HCT116 (cell line): Measurements from ENCODE around the gene ZNF524. TPM values are rescaled to one million over a fixed set of nuclear protein-coding genes. Genes with fewer than 3 reads are reported as not detected.

Experiments used
- ATAC-seq: fragments of 200-7000 bp; cut with Tn5 transposase; 2 replicates; pipeline ENCODE4 v1.9.1; 2020; ENCODE audit warnings: mild to moderate bottlenecking, moderate library complexity
- BruUV-seq: library from RNA; stranded (reverse); fragments of 400-500 nt; replicated peaks from 2 replicates; lab custom pipeline; 2021; lab: Mats Ljungman, UMichigan
- CTCF ChIA-PET: fragments of 300-600 bp; sonication (Branson Sonifier 250); formaldehyde crosslinking; loops from one replicate; lab custom pipeline; 2021; ENCODE audit warnings: antibody characterized with exemption; lab: Charles Lee
- POLR2A ChIA-PET: fragments of 300-600, 350-600 bp; sonication (Branson Sonifier 250); formaldehyde crosslinking; loops from one replicate; lab custom pipeline; 2021; ENCODE audit warnings: antibody characterized with exemption; lab: Charles Lee
- RAD21 ChIA-PET, 2 experiments: fragments of 300-600 bp; sonication (Branson Sonifier 250); formaldehyde crosslinking; loops; one replicate each; lab custom pipeline; 2023; ENCODE audit warnings: low total read pairs in 2 of 2; ENCODE audit not compliant: uncharacterized antibody in 2 of 2, unreplicated experiment in 2 of 2, low non-redundant PET in 1 of 2; lab: Charles Lee
- DNase-seq: peaks from one replicate; pipeline ENCODE4 v3.0.0-alpha.2; 2010; ENCODE audit warnings: low read depth, low spot score
- H2AFZ ChIP-seq: fragments of 200-600 bp; shearing (Covaris generic), sonication (generic); 2 replicates; pipeline ENCODE4 v1.6.1; 2017; ENCODE audit warnings: low read depth, mixed run types, mixed read lengths, antibody characterized with exemption, low read length; ENCODE audit not compliant: poor library complexity, severe bottlenecking
- H3K27ac ChIP-seq: 2 replicates; pipeline ENCODE4 v1.5.1; 2012; ENCODE audit warnings: low read depth, low read length
- H3K27me3 ChIP-seq: fragments of 200-600 bp; sonication (generic); 2 replicates; pipeline ENCODE4 v1.6.1; 2016; ENCODE audit warnings: mixed run types, low read length, mixed read lengths; ENCODE audit not compliant: insufficient read depth
- H3K36me3 ChIP-seq, 2 experiments: fragments of 200-500 bp in 1 of 2; fragments of 200-600 bp in 1 of 2; sonication (Bioruptor generic) in 1 of 2; sonication (generic) in 1 of 2; 2 replicates each; pipeline versions ENCODE4 v1.5.1 to v1.6.1; 2014 to 2016; ENCODE audit warnings: low read length in 2 of 2, inconsistent platforms in 1 of 2, mixed read lengths in 1 of 2, mixed run types in 1 of 2; ENCODE audit not compliant: insufficient read depth in 2 of 2, control insufficient read depth in 1 of 2
- H3K4me1 ChIP-seq, 2 experiments: fragments of 200-600 bp in 1 of 2; sonication (generic) in 1 of 2; 2 replicates each; pipeline versions ENCODE4 v1.5.1 to v1.6.1; 2012 to 2017; ENCODE audit warnings: low read length in 2 of 2, inconsistent platforms in 1 of 2, mild to moderate bottlenecking in 1 of 2, mixed read lengths in 1 of 2, mixed run types in 1 of 2, moderate library complexity in 1 of 2; ENCODE audit not compliant: insufficient read depth in 2 of 2, control insufficient read depth in 1 of 2
- H3K4me2 ChIP-seq: fragments of 200-600 bp; sonication (generic); 2 replicates; pipeline ENCODE4 v1.6.1; 2017; ENCODE audit warnings: mixed run types, low read length, mixed read lengths
- H3K4me3 ChIP-seq, 2 experiments: fragments of 200-600 bp in 1 of 2; sonication (generic) in 1 of 2; replicated peaks in 1 of 2; 2 replicates each; pipeline ENCODE4 v1.5.1; 2011 to 2016; ENCODE audit warnings: low read length in 2 of 2, control low read depth in 1 of 2, low read depth in 1 of 2, mild to moderate bottlenecking in 1 of 2, mixed read lengths in 1 of 2, mixed run types in 1 of 2
- H3K79me2 ChIP-seq: fragments of 200-600 bp; sonication (generic); 2 replicates; pipeline ENCODE4 v1.6.1; 2017; ENCODE audit warnings: mild to moderate bottlenecking, mixed run types, low read length, moderate library complexity, mixed read lengths; ENCODE audit not compliant: insufficient read depth
- H3K9ac ChIP-seq: fragments of 200-600 bp; sonication (generic); 2 replicates; pipeline ENCODE4 v1.6.1; 2016; ENCODE audit warnings: low read length, mixed read lengths
- H3K9me2 ChIP-seq: fragments of 200-600 bp; sonication (generic), shearing (Covaris generic); 2 replicates; pipeline ENCODE4 v1.6.1; 2017; ENCODE audit warnings: mixed run types, mild to moderate bottlenecking, moderate library complexity; ENCODE audit not compliant: insufficient read depth
- H3K9me3 ChIP-seq, 2 experiments: fragments of 200-500 bp in 1 of 2; fragments of 200-600 bp in 1 of 2; sonication (Bioruptor generic) in 1 of 2; sonication (generic) in 1 of 2; 2 replicates each; pipeline ENCODE4 v1.6.1; 2014 to 2017; ENCODE audit warnings: low read length in 2 of 2, mixed read lengths in 2 of 2, inconsistent platforms in 1 of 2, low read depth in 1 of 2, mild to moderate bottlenecking in 1 of 2, mixed run types in 1 of 2, moderate library complexity in 1 of 2; ENCODE audit not compliant: control insufficient read depth in 1 of 2, insufficient read depth in 1 of 2
- H4K20me1 ChIP-seq: fragments of 200-600 bp; sonication (generic), shearing (Covaris generic); 2 replicates; pipeline ENCODE4 v1.6.1; 2017; ENCODE audit warnings: mixed run types, mild to moderate bottlenecking, moderate library complexity; ENCODE audit not compliant: insufficient read depth
- CEBPB ChIP-seq: IDR thresholded peaks from 2 replicates; pipeline ENCODE4 v1.6.1; 2012; ENCODE audit warnings: low read depth
- ELF1 ChIP-seq: IDR thresholded peaks from 2 replicates; pipeline ENCODE4 v1.6.1; 2012; ENCODE audit warnings: low read depth, borderline replicate concordance
- EZH2 ChIP-seq: fragments of 200-600 bp; sonication (generic); IDR thresholded peaks from 2 replicates; pipeline ENCODE4 v1.6.1; 2017; ENCODE audit warnings: antibody characterized with exemption, mixed run types
- EZH2phosphoT487 ChIP-seq: fragments of 200-600 bp; IDR thresholded peaks from 2 replicates; pipeline ENCODE4 v1.6.1; 2018; ENCODE audit warnings: antibody characterized with exemption, borderline replicate concordance
- FOSL1 ChIP-seq: IDR thresholded peaks from 2 replicates; pipeline ENCODE4 v1.6.1; 2012; ENCODE audit warnings: low read depth
- JUND ChIP-seq: IDR thresholded peaks from 2 replicates; pipeline ENCODE4 v1.6.1; 2012
- MAX ChIP-seq: IDR thresholded peaks from 2 replicates; pipeline ENCODE4 v1.6.1; 2012
- POLR2A ChIP-seq: IDR thresholded peaks from 2 replicates; pipeline ENCODE4 v1.7.0; 2011; ENCODE audit warnings: borderline replicate concordance; ENCODE audit not compliant: insufficient read depth, insufficient read length; ENCODE audit errors: extremely low read depth
- POLR2AphosphoS5 ChIP-seq: IDR thresholded peaks from 2 replicates; pipeline ENCODE4 v1.6.1; 2011; ENCODE audit warnings: mild to moderate bottlenecking, low read depth, low read length, moderate library complexity
- RAD21 ChIP-seq: IDR thresholded peaks from 2 replicates; pipeline ENCODE4 v1.6.1; 2012; ENCODE audit warnings: low read depth, mild to moderate bottlenecking
- SIN3A ChIP-seq: IDR thresholded peaks from 2 replicates; pipeline ENCODE4 v1.6.1; 2012; ENCODE audit warnings: low read depth
- SP1 ChIP-seq: IDR thresholded peaks from 2 replicates; pipeline ENCODE4 v1.6.1; 2012; ENCODE audit warnings: low read depth
- SRF ChIP-seq: IDR thresholded peaks from 2 replicates; pipeline ENCODE4 v1.6.1; 2012; ENCODE audit warnings: low read depth
- YY1 ChIP-seq: IDR thresholded peaks from 2 replicates; pipeline ENCODE4 v1.6.1; 2011; ENCODE audit warnings: low read length, low read depth, moderate library complexity, mild to moderate bottlenecking; ENCODE audit not compliant: insufficient replicate concordance; ENCODE audit errors: extremely low read depth
- ZBTB33 ChIP-seq: IDR thresholded peaks from 2 replicates; pipeline ENCODE4 v1.6.1; 2011; ENCODE audit warnings: mild to moderate bottlenecking, low read length, moderate library complexity; ENCODE audit not compliant: insufficient replicate concordance; ENCODE audit errors: extremely low read depth
- ZFX ChIP-seq: fragments of 450-650 bp; IDR thresholded peaks from 2 replicates; pipeline ENCODE4 v1.6.1; 2017
- ZNF274 ChIP-seq: fragments of 200-500 bp; sonication (Bioruptor generic); IDR thresholded peaks from 2 replicates; pipeline ENCODE4 v1.6.1; 2014; ENCODE audit warnings: mild to moderate bottlenecking, low read depth, low read length, inconsistent platforms
- intact Hi-C: fragments of 100-400 bp; cut with micrococcal nuclease; formaldehyde crosslinking; loops from 2 replicates; pipeline ENCODE4 v1.10.0; 2022
- total RNA-seq: library from RNA; stranded (reverse); gene quantifications from one replicate; pipeline ENCODE4 v1.2.1, GENCODE V29; 2021; ENCODE audit not compliant: unreplicated experiment
- TF ChIP-seq, protein P1 (sequence below), 3 experiments: fragments of 200-600 bp in 1 of 3; sonication (generic) in 1 of 3; IDR thresholded peaks in 2 of 3; conservative IDR thresholded peaks in 1 of 3; 2 replicates each; pipeline ENCODE4 v1.5.1; 2012 to 2017; ENCODE audit warnings: low read depth in 2 of 3, low read length in 2 of 3, antibody characterized with exemption in 1 of 3, borderline replicate concordance in 1 of 3, control low read depth in 1 of 3, mild to moderate bottlenecking in 1 of 3, mixed read lengths in 1 of 3, mixed run types in 1 of 3, moderate library complexity in 1 of 3; ENCODE audit not compliant: insufficient read depth in 1 of 3
- TF ChIP-seq, protein P2 (sequence below): IDR thresholded peaks from 2 replicates; pipeline ENCODE4 v1.6.1; 2012
- TF ChIP-seq, protein P3 (sequence below): IDR thresholded peaks from 2 replicates; pipeline ENCODE4 v1.6.1; 2012; ENCODE audit warnings: low read depth

The ZNF524 gene
- total RNA-seq, 1 experiment from 2014 or later: 17.2 TPM

DNA sequence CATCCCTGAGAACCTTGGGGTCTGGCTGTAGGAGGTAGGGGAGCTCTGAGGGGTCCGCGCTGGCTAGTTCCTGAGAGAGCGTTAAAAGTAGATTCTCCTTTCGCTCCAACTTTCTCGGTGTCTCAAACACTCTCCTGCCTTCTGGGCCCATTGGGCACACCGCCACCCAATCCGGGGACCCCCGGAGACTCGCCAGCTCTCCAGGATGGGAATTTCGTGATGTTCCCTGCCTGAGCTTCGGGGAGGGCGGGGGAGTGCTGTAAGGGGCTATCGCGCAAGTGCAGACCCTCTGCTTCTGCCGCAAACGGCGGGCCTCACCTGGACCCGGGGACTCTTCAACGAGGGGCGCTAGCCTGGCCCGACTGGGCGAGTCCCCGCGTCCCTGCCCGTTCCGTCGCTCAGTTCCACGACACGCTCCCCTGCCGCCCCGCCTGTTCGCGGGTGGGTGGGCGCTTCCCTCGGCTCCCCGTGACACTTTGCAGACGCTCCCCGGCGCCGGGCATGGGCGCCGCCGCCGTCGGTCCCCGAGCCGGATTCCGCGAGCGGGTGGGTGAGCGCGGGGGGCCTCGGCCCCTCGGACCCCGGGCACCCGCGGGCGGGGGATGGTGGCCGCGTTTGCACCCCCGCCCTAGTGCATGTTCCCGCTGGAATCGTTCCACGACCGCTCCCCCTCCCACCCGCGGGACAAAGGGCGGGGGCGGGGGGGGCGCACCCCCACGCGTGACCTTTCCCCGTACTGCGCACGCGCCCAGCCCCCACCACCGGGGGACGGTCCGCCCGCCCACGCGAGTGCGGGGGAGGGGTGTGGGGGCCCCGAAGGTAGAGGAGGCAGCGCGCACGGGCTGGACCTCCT is 47.9 kb downstream of the ZNF524 start, which contains the start of gene CCDC106:
Gene CCDC106 (plus strand): TSS at position 481 of the 853 bp plus-strand sequence. CDS start 835 bp downstream, outside the sequence.
- H4K20me1 ChIP-seq: no peaks in the 10 kb centered on the region
- ChIA-PET CTCF (no interaction called here), RAD21 (no interaction called here), POLR2A (no interaction called here)
- peak within 1 kb of the TSS; percentile 18; the same call in 1 of the 2 replicates for H3K27ac ChIP-seq
- DNase-seq (no peak), ATAC-seq (no peak)
- H2AFZ ChIP-seq: no peak within 1 kb of the TSS
- H3K79me2 ChIP-seq: peaks cover 27% of the 10 kb centered on the region
- peaks cover 10 to 12% of the 10 kb centered on the region in 2 experiments; a peak in 3 of 4 replicates for H3K36me3 ChIP-seq
- no peaks in the 10 kb centered on the region for H3K27me3 ChIP-seq
- no TSS peak for BruUV-seq
- H3K9ac ChIP-seq: no peak within 1 kb of the TSS
- no peaks in the 10 kb centered on the region for H3K9me3 ChIP-seq
- intact Hi-C loops: no loop called here
- H3K4me1 ChIP-seq: peaks cover 8 to 20% of the 10 kb centered on the region in 2 experiments; a peak in 3 of 4 replicates
- no peak within 1 kb of the TSS for H3K4me2 ChIP-seq
- H3K4me3 ChIP-seq: no peak within 1 kb of the TSS
- TF ChIP-seq RAD21 (no peak), SRF (no peak), ZNF274 (no peak), YY1 (no peak), POLR2A (no peak), SIN3A (no peak), ELF1 (no peak), ZFX (no peak), EZH2phosphoT487 (no peak), MAX (no peak), JUND (no peak), FOSL1 (no peak), SP1 (no peak), EZH2 (no peak), ZBTB33 (no peak), POLR2AphosphoS5 (no peak), CEBPB (no peak)
- TF ChIP-seq, protein P1, sequence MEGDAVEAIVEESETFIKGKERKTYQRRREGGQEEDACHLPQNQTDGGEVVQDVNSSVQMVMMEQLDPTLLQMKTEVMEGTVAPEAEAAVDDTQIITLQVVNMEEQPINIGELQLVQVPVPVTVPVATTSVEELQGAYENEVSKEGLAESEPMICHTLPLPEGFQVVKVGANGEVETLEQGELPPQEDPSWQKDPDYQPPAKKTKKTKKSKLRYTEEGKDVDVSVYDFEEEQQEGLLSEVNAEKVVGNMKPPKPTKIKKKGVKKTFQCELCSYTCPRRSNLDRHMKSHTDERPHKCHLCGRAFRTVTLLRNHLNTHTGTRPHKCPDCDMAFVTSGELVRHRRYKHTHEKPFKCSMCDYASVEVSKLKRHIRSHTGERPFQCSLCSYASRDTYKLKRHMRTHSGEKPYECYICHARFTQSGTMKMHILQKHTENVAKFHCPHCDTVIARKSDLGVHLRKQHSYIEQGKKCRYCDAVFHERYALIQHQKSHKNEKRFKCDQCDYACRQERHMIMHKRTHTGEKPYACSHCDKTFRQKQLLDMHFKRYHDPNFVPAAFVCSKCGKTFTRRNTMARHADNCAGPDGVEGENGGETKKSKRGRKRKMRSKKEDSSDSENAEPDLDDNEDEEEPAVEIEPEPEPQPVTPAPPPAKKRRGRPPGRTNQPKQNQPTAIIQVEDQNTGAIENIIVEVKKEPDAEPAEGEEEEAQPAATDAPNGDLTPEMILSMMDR (IDR thresholded peaks at IDR 0.05 in 2 of 3, conservative IDR thresholded peaks at IDR 0.05 in 1 of 3; ENCODE audit: borderline replicate concordance in 1 of 3, insufficient read depth in 1 of 3, low read depth in 2 of 3, low read length in 2 of 3): no peak
- TF ChIP-seq, protein P2, sequence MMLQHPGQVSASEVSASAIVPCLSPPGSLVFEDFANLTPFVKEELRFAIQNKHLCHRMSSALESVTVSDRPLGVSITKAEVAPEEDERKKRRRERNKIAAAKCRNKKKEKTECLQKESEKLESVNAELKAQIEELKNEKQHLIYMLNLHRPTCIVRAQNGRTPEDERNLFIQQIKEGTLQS: no peak
- TF ChIP-seq, protein P3, sequence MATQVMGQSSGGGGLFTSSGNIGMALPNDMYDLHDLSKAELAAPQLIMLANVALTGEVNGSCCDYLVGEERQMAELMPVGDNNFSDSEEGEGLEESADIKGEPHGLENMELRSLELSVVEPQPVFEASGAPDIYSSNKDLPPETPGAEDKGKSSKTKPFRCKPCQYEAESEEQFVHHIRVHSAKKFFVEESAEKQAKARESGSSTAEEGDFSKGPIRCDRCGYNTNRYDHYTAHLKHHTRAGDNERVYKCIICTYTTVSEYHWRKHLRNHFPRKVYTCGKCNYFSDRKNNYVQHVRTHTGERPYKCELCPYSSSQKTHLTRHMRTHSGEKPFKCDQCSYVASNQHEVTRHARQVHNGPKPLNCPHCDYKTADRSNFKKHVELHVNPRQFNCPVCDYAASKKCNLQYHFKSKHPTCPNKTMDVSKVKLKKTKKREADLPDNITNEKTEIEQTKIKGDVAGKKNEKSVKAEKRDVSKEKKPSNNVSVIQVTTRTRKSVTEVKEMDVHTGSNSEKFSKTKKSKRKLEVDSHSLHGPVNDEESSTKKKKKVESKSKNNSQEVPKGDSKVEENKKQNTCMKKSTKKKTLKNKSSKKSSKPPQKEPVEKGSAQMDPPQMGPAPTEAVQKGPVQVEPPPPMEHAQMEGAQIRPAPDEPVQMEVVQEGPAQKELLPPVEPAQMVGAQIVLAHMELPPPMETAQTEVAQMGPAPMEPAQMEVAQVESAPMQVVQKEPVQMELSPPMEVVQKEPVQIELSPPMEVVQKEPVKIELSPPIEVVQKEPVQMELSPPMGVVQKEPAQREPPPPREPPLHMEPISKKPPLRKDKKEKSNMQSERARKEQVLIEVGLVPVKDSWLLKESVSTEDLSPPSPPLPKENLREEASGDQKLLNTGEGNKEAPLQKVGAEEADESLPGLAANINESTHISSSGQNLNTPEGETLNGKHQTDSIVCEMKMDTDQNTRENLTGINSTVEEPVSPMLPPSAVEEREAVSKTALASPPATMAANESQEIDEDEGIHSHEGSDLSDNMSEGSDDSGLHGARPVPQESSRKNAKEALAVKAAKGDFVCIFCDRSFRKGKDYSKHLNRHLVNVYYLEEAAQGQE: no peak
- H3K9me2 ChIP-seq: no peaks in the 10 kb centered on the region
